CD4-positive, alpha-beta T cell (primary cell): ENCODE measurements around the gene IDH3B. TPM values are rescaled to one million over a fixed set of nuclear protein-coding genes. Genes with fewer than 3 reads are reported as not detected.

ENCODE experiments used
- ATAC-seq: fragments of 200-7000 bp; cut with Tn5 transposase; one replicate; pipeline ENCODE4 v1.10.0; 2022; ENCODE audit warnings: mild to moderate bottlenecking; ENCODE audit not compliant: poor library complexity
- CTCF ChIA-PET: fragments of 350-600 bp; sonication (Branson Sonifier 250); formaldehyde crosslinking; loops from one replicate; lab custom pipeline; 2021; ENCODE audit warnings: antibody characterized with exemption, inconsistent platforms; lab: Charles Lee
- POLR2A ChIA-PET: fragments of 350-600 bp; sonication (Branson Sonifier 250); formaldehyde crosslinking; loops from one replicate; lab custom pipeline; 2021; ENCODE audit warnings: antibody characterized with exemption, inconsistent platforms; lab: Charles Lee
- DNase-seq, 14 experiments: peaks; one replicate each; pipeline ENCODE4 v3.0.0-alpha.2; 2013 to 2020; ENCODE audit warnings: mixed read lengths in 2 of 14
- H3K27ac ChIP-seq, 2 donors: one replicate each; pipeline versions ENCODE4 v1.5.1 to v1.7.0; 2013; ENCODE audit warnings: low read length in 2 of 2, low read depth in 1 of 2, mild to moderate bottlenecking in 1 of 2
- H3K27me3 ChIP-seq, 2 experiments: 1 replicate in 1 of 2; 2 replicates in 1 of 2; pipeline versions ENCODE4 v1.6.1 to v1.7.0; 2013; ENCODE audit warnings: low read length in 2 of 2, control low read depth in 1 of 2, mild to moderate bottlenecking in 1 of 2, moderate library complexity in 1 of 2; ENCODE audit not compliant: insufficient read depth in 2 of 2, control insufficient read depth in 1 of 2
- H3K36me3 ChIP-seq: one replicate; pipeline ENCODE4 v1.6.1; 2013; ENCODE audit warnings: low read length, control low read depth; ENCODE audit not compliant: insufficient read depth
- H3K4me1 ChIP-seq: one replicate; pipeline ENCODE4 v1.6.1; 2013; ENCODE audit warnings: low read length, control low read depth; ENCODE audit not compliant: insufficient read depth
- H3K4me3 ChIP-seq: one replicate; pipeline ENCODE4 v1.5.1; 2013; ENCODE audit warnings: mild to moderate bottlenecking, low read length, moderate library complexity
- H3K9me3 ChIP-seq, 2 experiments: 1 replicate in 1 of 2; 2 replicates in 1 of 2; pipeline versions ENCODE4 v1.6.1 to v1.7.0; 2013; ENCODE audit warnings: low read length in 2 of 2, mild to moderate bottlenecking in 2 of 2, control low read depth in 1 of 2, moderate library complexity in 1 of 2; ENCODE audit not compliant: control insufficient read depth in 1 of 2, insufficient read depth in 1 of 2
- H3K27ac Mint-ChIP-seq: one replicate; pipeline ENCODE4 v1.8.0; 2020; ENCODE audit warnings: mixed read lengths
- H3K27me3 Mint-ChIP-seq: one replicate; pipeline ENCODE4 v1.8.0; 2021; ENCODE audit warnings: mixed read lengths
- H3K36me3 Mint-ChIP-seq: one replicate; pipeline ENCODE4 v1.8.0; 2021; ENCODE audit warnings: low read depth, mixed read lengths
- H3K4me1 Mint-ChIP-seq: one replicate; pipeline ENCODE4 v1.8.0; 2021; ENCODE audit warnings: low read depth, mixed read lengths
- H3K4me3 Mint-ChIP-seq: one replicate; pipeline ENCODE4 v1.8.0; 2020; ENCODE audit warnings: mild to moderate bottlenecking, mixed read lengths
- H3K9me3 Mint-ChIP-seq: one replicate; pipeline ENCODE4 v1.8.0; 2020; ENCODE audit warnings: mixed read lengths
- CTCF ChIP-seq: fragments of 200-600 bp; IDR thresholded peaks from one replicate; pipeline ENCODE4 v1.8.0; 2022; ENCODE audit warnings: antibody characterized with exemption, mild to moderate bottlenecking
- intact Hi-C, 2 experiments: fragments of 100-400 bp; cut with DNase I in 1 of 2; cut with micrococcal nuclease in 1 of 2; formaldehyde crosslinking; loops; one replicate each; pipeline versions ENCODE4 v1.15.1 to v1.9.0; 2023 to 2025; cut with DNase I, micrococcal nuclease
- total RNA-seq, 174 experiments: library from RNA in 2 of 174; stranded (reverse) in 2 of 174; gene quantifications; one replicate each; pipeline ENCODE4 v1.2.3 and lab custom pipeline; 2021 to 2026

IDH3B gene
- total RNA-seq, 2 experiments from 2014 or later = 171 to 181 TPM

DNA sequence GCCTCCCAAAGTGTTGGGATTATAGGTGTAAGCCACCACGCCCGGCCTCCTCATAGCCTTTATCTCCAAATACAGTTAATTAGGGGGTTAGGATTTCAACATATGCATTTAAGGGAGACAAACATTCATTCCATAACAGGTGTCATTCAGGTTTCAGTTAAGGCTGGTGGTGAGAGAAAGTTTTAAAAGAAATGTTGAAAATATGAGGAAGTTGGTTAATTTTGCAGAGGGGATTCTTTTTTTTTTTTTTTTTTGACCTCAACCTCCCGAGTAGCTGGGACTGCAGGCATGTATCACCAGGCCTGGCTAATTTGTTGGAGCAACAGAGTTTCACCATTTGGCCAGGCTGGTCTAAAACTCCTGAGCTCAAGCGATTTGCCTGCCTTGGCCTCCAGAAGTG, 16.0 kb upstream of the IDH3B start:
- intact Hi-C loops = loop anchor here in 1 of 2 experiments (10.0 kb wide), 1 partner anchor 635 kb away; no protein-coding TSS in a partner anchor
- CTCF ChIA-PET = no interaction called here

GRCh38 chr20:2673453-2673852, 9.4 kb upstream of the IDH3B start:
- no peak for TF ChIP-seq CTCF
- DNase-seq (no peak), ATAC-seq (no peak)
- no peak overlapping the region for H3K27ac ChIP-seq
- no peaks in the 10 kb centered on the region for H3K36me3 ChIP-seq
- H3K4me1 Mint-ChIP-seq = no peaks in the 10 kb centered on the region
- peaks cover 10% of the 10 kb centered on the region for H3K27me3 Mint-ChIP-seq
- ChIA-PET CTCF (no interaction called here), POLR2A (interaction anchor here (1.2 kb wide), 1 partner anchor 9 kb away, joined by 4 read pairs; the partner anchor contains the start of gene IDH3B)
- H3K4me3 Mint-ChIP-seq = no peak overlapping the region
- intact Hi-C loops = no loop called here
- no peaks in the 10 kb centered on the region for H3K4me1 ChIP-seq
- no peaks in the 10 kb centered on the region for H3K9me3 ChIP-seq
- no peaks in the 10 kb centered on the region for H3K9me3 Mint-ChIP-seq
- no peaks in the 10 kb centered on the region for H3K36me3 Mint-ChIP-seq
- H3K27me3 ChIP-seq = no peaks in the 10 kb centered on the region
- H3K4me3 ChIP-seq = no peak overlapping the region
- H3K27ac Mint-ChIP-seq = no peak overlapping the region

More for the DNA sequence above, 16.0 kb upstream of the IDH3B start:
- no peaks in the 10 kb centered on the region for H3K4me1 ChIP-seq
- H3K27me3 ChIP-seq = peaks cover 7 to 11% of the 10 kb centered on the region in 2 experiments
- Mint-ChIP-seq H3K4me1 (no peaks in the 10 kb centered on the region), H3K4me3 (no peak overlapping the region), H3K36me3 (no peaks in the 10 kb centered on the region), H3K27me3 (peaks cover 32% of the 10 kb centered on the region), H3K27ac (no peak overlapping the region), H3K9me3 (no peaks in the 10 kb centered on the region)
- ATAC-seq = no peak
- no peak overlapping the region for H3K4me3 ChIP-seq
- DNase-seq = no peak
- H3K27ac ChIP-seq = no peak overlapping the region
- H3K36me3 ChIP-seq = no peaks in the 10 kb centered on the region
- TF ChIP-seq CTCF = no peak
- POLR2A ChIA-PET = interaction anchor here (0.7 kb wide), 2 partner anchors 188 to 596 kb away, joined by 3 read pairs; no protein-coding TSS in a partner anchor
- no peaks in the 10 kb centered on the region for H3K9me3 ChIP-seq

GRCh38 chr20:2672446-2672845, 8.4 kb upstream of the IDH3B start:
- H3K27ac Mint-ChIP-seq = no peak overlapping the region
- DNase-seq (no peak), ATAC-seq (no peak)
- no peak overlapping the region for H3K4me3 Mint-ChIP-seq
- intact Hi-C loops = no loop called here
- no peaks in the 10 kb centered on the region for H3K9me3 Mint-ChIP-seq
- H3K27me3 Mint-ChIP-seq = peaks cover 10% of the 10 kb centered on the region
- no peak for TF ChIP-seq CTCF
- CTCF ChIA-PET = no interaction called here
- H3K4me1 Mint-ChIP-seq = no peaks in the 10 kb centered on the region
- Histone ChIP-seq H3K4me1 (no peaks in the 10 kb centered on the region), H3K27me3 (no peaks in the 10 kb centered on the region), H3K9me3 (no peaks in the 10 kb centered on the region), H3K36me3 (no peaks in the 10 kb centered on the region), H3K4me3 (no peak overlapping the region), H3K27ac (no peak overlapping the region)
- H3K36me3 Mint-ChIP-seq = no peaks in the 10 kb centered on the region
- POLR2A ChIA-PET = no interaction called here
